Measurements from ENCODE around the gene ACOX3. TPM values are rescaled to one million over a fixed set of nuclear protein-coding genes. Genes with fewer than 3 reads are reported as not detected.

Gene ACOX3
- total RNA-seq, 1 donor from 2014 or later = 23.8 TPM

DNA sequence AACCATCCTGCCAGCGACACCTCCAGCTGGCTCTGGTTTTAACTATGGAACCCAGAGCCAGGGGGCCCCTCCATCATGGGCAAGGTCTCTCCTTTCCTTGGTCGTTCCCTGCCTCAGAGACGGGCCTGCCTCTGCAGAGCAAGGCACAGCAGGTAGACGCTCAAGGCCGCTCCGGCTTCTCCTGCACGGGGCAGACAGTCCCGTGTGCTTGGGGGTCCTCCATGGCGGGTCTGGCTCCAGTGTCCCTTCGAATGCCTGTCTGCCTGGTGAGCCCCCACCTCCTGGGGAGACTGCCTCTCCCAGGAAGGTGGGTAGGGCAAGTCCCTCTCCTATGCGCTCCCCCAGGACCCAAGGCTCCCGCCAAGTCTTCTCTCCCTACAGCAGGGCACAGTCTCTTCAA lies 71.5 kb downstream of the ACOX3 start:
- Mint-ChIP-seq H3K4me3 (ENCODE audit: unreplicated experiment) (no peak overlapping the region), H3K9me3 (ENCODE audit: unreplicated experiment) (peaks cover 3% of the 10 kb centered on the region), H3K27ac (ENCODE audit: unreplicated experiment) (no peak overlapping the region), H3K27me3 (ENCODE audit: unreplicated experiment) (peaks cover 6% of the 10 kb centered on the region), H3K36me3 (ENCODE audit: unreplicated experiment) (peaks cover 5% of the 10 kb centered on the region), H3K4me1 (ENCODE audit: low read depth, unreplicated experiment) (no peaks in the 10 kb centered on the region)
- no peak for TF ChIP-seq CTCF (IDR thresholded peaks at IDR 0.05; ENCODE audit: partially characterized antibody, unreplicated experiment)
- no peak for DNase-seq

DNA sequence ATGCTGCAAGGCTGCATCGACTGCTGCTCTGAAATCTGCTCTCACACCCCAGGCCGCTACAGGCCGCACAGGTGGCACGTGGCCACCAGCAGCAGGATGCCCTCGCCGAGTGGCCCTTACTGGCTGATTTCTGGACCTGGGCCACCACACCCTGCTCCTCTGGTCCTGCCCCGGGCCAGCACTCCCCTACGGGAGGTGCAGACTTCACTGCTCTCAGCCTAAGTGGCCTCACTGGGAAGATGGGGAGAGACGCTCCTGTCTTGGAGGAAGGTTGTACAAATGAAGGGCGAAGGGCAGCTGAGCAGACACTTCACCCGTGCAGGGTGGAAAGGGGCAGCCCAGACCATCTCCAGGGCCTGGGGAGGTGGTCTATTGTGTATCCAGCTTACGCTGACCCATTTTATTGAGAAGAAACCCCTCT lies 72.5 kb downstream of the ACOX3 start:
- Mint-ChIP-seq H3K4me1 (ENCODE audit: low read depth, unreplicated experiment) (no peaks in the 10 kb centered on the region), H3K9me3 (ENCODE audit: unreplicated experiment) (peaks cover 3% of the 10 kb centered on the region), H3K36me3 (ENCODE audit: unreplicated experiment) (peaks cover 5% of the 10 kb centered on the region), H3K27ac (ENCODE audit: unreplicated experiment) (no peak overlapping the region), H3K27me3 (ENCODE audit: unreplicated experiment) (peaks cover 2% of the 10 kb centered on the region), H3K4me3 (ENCODE audit: unreplicated experiment) (no peak overlapping the region)
- TF ChIP-seq CTCF (IDR thresholded peaks at IDR 0.05; ENCODE audit: partially characterized antibody, unreplicated experiment) = no peak
- DNase-seq = no peak

GRCh38 chr4:8366601-8367000 lies 73.9 kb downstream of the ACOX3 start:
- TF ChIP-seq CTCF (IDR thresholded peaks at IDR 0.05; ENCODE audit: partially characterized antibody, unreplicated experiment) = no peak
- Mint-ChIP-seq H3K27me3 (ENCODE audit: unreplicated experiment) (peaks cover 2% of the 10 kb centered on the region), H3K4me3 (ENCODE audit: unreplicated experiment) (no peak overlapping the region), H3K9me3 (ENCODE audit: unreplicated experiment) (peaks cover 2% of the 10 kb centered on the region), H3K36me3 (ENCODE audit: unreplicated experiment) (peaks cover 9% of the 10 kb centered on the region), H3K27ac (ENCODE audit: unreplicated experiment) (no peak overlapping the region), H3K4me1 (ENCODE audit: low read depth, unreplicated experiment) (no peaks in the 10 kb centered on the region)
- DNase-seq = no peak

GRCh38 chr4:8365951-8366350 lies 74.6 kb downstream of the ACOX3 start:
- no peak overlapping the region for H3K27ac Mint-ChIP-seq (ENCODE audit: unreplicated experiment)
- no peak for TF ChIP-seq CTCF (IDR thresholded peaks at IDR 0.05; ENCODE audit: partially characterized antibody, unreplicated experiment)
- H3K36me3 Mint-ChIP-seq (ENCODE audit: unreplicated experiment) = peaks cover 9% of the 10 kb centered on the region
- H3K4me1 Mint-ChIP-seq (ENCODE audit: low read depth, unreplicated experiment) = no peaks in the 10 kb centered on the region
- no peak overlapping the region for H3K4me3 Mint-ChIP-seq (ENCODE audit: unreplicated experiment)
- no peak for DNase-seq
- H3K27me3 Mint-ChIP-seq (ENCODE audit: unreplicated experiment) = no peaks in the 10 kb centered on the region
- H3K9me3 Mint-ChIP-seq (ENCODE audit: unreplicated experiment) = no peaks in the 10 kb centered on the region

DNA sequence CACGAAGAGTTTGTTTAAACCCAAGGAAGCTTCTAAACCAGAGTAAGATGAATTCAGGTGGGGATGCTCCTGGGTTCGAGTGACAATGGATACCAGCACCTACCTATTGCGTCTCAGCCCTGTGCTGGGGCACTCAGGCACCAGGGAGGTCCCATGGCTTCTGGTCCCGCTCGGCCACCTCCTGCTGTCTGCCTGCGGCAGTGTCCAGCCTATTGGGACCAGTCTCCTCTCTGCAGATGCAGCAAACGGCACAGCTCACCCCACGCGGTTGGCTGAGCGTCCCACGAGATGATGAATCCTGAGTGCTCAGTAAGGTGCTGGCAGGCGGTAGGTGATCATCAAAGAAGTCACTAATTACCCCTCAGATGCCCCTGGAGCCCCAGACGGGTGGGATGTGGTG lies 75.2 kb downstream of the ACOX3 start:
- no peak overlapping the region for H3K27ac Mint-ChIP-seq (ENCODE audit: unreplicated experiment)
- no peaks in the 10 kb centered on the region for H3K27me3 Mint-ChIP-seq (ENCODE audit: unreplicated experiment)
- peaks cover 9% of the 10 kb centered on the region for H3K36me3 Mint-ChIP-seq (ENCODE audit: unreplicated experiment)
- H3K9me3 Mint-ChIP-seq (ENCODE audit: unreplicated experiment) = no peaks in the 10 kb centered on the region
- TF ChIP-seq CTCF (IDR thresholded peaks at IDR 0.05; ENCODE audit: partially characterized antibody, unreplicated experiment) = no peak
- H3K4me1 Mint-ChIP-seq (ENCODE audit: low read depth, unreplicated experiment) = no peaks in the 10 kb centered on the region
- no peak for DNase-seq
- no peak overlapping the region for H3K4me3 Mint-ChIP-seq (ENCODE audit: unreplicated experiment)

Data from glutamatergic neuron (in vitro differentiated cells).